PFSK-1 (cell line): ENCODE data around the gene ALS2.

Experiments used
- FOXP2 ChIP-seq: optimal IDR thresholded peaks from 2 replicates; pipeline ENCODE3; 2011; ENCODE audit warnings: borderline replicate concordance, control low read depth, inconsistent platforms; ENCODE audit not compliant: insufficient read depth; ENCODE audit errors: extremely low read length, extremely low read depth
- POLR2AphosphoS5 ChIP-seq: IDR thresholded peaks from 2 replicates; pipeline ENCODE4 v1.6.1; 2012; ENCODE audit warnings: low read depth, mild to moderate bottlenecking, control low read depth, low read length, moderate library complexity
- REST ChIP-seq, 2 experiments: IDR thresholded peaks; 2 replicates each; pipeline versions ENCODE4 v1.6.1 to v1.8.0; 2011 to 2012; ENCODE audit warnings: low read depth in 2 of 2, low read length in 2 of 2, control low read depth in 1 of 2, inconsistent platforms in 1 of 2, mild to moderate bottlenecking in 1 of 2, moderate library complexity in 1 of 2; ENCODE audit not compliant: insufficient read depth in 1 of 2
- SIN3A ChIP-seq: IDR thresholded peaks from 2 replicates; pipeline ENCODE4 v1.6.1; 2012; ENCODE audit warnings: mild to moderate bottlenecking, low read length, moderate library complexity, borderline replicate concordance; ENCODE audit not compliant: insufficient read depth
- TAF1 ChIP-seq: IDR thresholded peaks from 2 replicates; pipeline ENCODE4 v1.6.1; 2012; ENCODE audit warnings: low read length, control low read depth, borderline replicate concordance; ENCODE audit not compliant: insufficient read depth

- TF ChIP-seq POLR2AphosphoS5, result no peak
- TF ChIP-seq REST (IDR thresholded peaks at IDR 0.05; ENCODE audit: insufficient read depth in 1 of 2, low read depth in 2 of 2, low read length in 2 of 2), result no peak
- TF ChIP-seq SIN3A, result no peak
- TF ChIP-seq TAF1, result no peak
- no peak for TF ChIP-seq FOXP2
Observed at GRCh38 chr2:201777043-201777442, 3.7 kb downstream of the ALS2 start.
